ENCODE measurements around the gene RASL12. TPM values are rescaled to one million over a fixed set of nuclear protein-coding genes. Genes with fewer than 3 reads are reported as not detected.

RASL12 gene
- total RNA-seq, 1 donor from 2014 or later, result 1.5 TPM

- no peak for DNase-seq (ENCODE audit: low read depth, low spot score)
- H3K9me3 Mint-ChIP-seq, result no peaks in the 10 kb centered on the region
- no peaks in the 10 kb centered on the region for H3K36me3 Mint-ChIP-seq (ENCODE audit: low read depth)
- H3K27me3 Mint-ChIP-seq (ENCODE audit: low read depth), result peaks cover 9% of the 10 kb centered on the region
- no peak overlapping the region for H3K4me3 Mint-ChIP-seq
- peaks cover 32% of the 10 kb centered on the region for H3K4me1 Mint-ChIP-seq
- TF ChIP-seq, protein P1, sequence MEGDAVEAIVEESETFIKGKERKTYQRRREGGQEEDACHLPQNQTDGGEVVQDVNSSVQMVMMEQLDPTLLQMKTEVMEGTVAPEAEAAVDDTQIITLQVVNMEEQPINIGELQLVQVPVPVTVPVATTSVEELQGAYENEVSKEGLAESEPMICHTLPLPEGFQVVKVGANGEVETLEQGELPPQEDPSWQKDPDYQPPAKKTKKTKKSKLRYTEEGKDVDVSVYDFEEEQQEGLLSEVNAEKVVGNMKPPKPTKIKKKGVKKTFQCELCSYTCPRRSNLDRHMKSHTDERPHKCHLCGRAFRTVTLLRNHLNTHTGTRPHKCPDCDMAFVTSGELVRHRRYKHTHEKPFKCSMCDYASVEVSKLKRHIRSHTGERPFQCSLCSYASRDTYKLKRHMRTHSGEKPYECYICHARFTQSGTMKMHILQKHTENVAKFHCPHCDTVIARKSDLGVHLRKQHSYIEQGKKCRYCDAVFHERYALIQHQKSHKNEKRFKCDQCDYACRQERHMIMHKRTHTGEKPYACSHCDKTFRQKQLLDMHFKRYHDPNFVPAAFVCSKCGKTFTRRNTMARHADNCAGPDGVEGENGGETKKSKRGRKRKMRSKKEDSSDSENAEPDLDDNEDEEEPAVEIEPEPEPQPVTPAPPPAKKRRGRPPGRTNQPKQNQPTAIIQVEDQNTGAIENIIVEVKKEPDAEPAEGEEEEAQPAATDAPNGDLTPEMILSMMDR (conservative IDR thresholded peaks at IDR 0.05), result no peak
- no peak overlapping the region for H3K27ac Mint-ChIP-seq (ENCODE audit: unreplicated experiment)
Measured at GRCh38 chr15:65088643-65089021, 20.8 kb upstream of the RASL12 start.

- no peaks in the 10 kb centered on the region for H3K36me3 Mint-ChIP-seq (ENCODE audit: low read depth)
- no peak overlapping the region for H3K27ac Mint-ChIP-seq (ENCODE audit: unreplicated experiment)
- H3K4me3 Mint-ChIP-seq, result no peak overlapping the region
- peaks cover 9% of the 10 kb centered on the region for H3K27me3 Mint-ChIP-seq (ENCODE audit: low read depth)
- TF ChIP-seq, protein P1 (conservative IDR thresholded peaks at IDR 0.05), result no peak
- no peak for DNase-seq (ENCODE audit: low read depth, low spot score)
- H3K9me3 Mint-ChIP-seq, result no peaks in the 10 kb centered on the region
- peaks cover 38% of the 10 kb centered on the region for H3K4me1 Mint-ChIP-seq
Measured at GRCh38 chr15:65087873-65088642, 20.3 kb upstream of the RASL12 start.

DNA sequence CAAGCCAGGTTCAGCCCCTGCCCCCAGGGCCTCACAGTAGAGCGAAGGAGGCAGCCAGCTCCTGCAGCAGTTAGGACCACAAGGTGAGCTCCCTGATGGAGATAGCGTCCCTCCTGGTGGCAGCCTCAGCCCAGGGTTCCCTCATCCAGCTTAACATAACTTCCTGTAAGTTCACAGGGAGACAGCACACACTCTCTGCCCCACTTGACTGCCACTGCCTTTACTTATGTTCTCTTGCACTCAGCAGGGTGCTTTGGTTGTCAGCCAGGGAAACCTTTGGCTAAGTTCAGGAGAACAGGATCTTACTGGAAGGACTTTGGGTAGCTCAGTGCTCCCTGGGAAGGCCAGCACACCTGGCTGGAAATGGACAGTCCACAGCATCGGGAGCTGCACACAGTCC, 19.6 kb upstream of the RASL12 start:
- no peak for DNase-seq (ENCODE audit: low read depth, low spot score)
- H3K27me3 Mint-ChIP-seq (ENCODE audit: low read depth), result peaks cover 9% of the 10 kb centered on the region
- H3K36me3 Mint-ChIP-seq (ENCODE audit: low read depth), result no peaks in the 10 kb centered on the region
- no peak overlapping the region for H3K27ac Mint-ChIP-seq (ENCODE audit: unreplicated experiment)
- H3K4me3 Mint-ChIP-seq, result no peak overlapping the region
- no peaks in the 10 kb centered on the region for H3K9me3 Mint-ChIP-seq
- TF ChIP-seq, protein P1 (conservative IDR thresholded peaks at IDR 0.05), result no peak
- H3K4me1 Mint-ChIP-seq, result peaks cover 44% of the 10 kb centered on the region

GRCh38 chr15:65086680-65087111, 18.9 kb upstream of the RASL12 start:
- Mint-ChIP-seq H3K27ac (ENCODE audit: unreplicated experiment) (peak overlapping the region; percentile 46), H3K27me3 (ENCODE audit: low read depth) (peaks cover 10% of the 10 kb centered on the region), H3K9me3 (no peaks in the 10 kb centered on the region), H3K36me3 (ENCODE audit: low read depth) (no peaks in the 10 kb centered on the region), H3K4me1 (peaks cover 51% of the 10 kb centered on the region), H3K4me3 (no peak overlapping the region)
- TF ChIP-seq, protein P1 (conservative IDR thresholded peaks at IDR 0.05), result peak; percentile 3
- DNase-seq (ENCODE audit: low read depth, low spot score), result no peak

GRCh38 chr15:65085990-65086679, 18.3 kb upstream of the RASL12 start:
- peaks cover 57% of the 10 kb centered on the region for H3K4me1 Mint-ChIP-seq
- no peak overlapping the region for H3K4me3 Mint-ChIP-seq
- H3K9me3 Mint-ChIP-seq, result no peaks in the 10 kb centered on the region
- H3K36me3 Mint-ChIP-seq (ENCODE audit: low read depth), result no peaks in the 10 kb centered on the region
- TF ChIP-seq, protein P1 (conservative IDR thresholded peaks at IDR 0.05), result peak; percentile 55
- DNase-seq (ENCODE audit: low read depth, low spot score), result no peak
- H3K27ac Mint-ChIP-seq (ENCODE audit: unreplicated experiment), result peak overlapping the region; percentile 66
- peaks cover 11% of the 10 kb centered on the region for H3K27me3 Mint-ChIP-seq (ENCODE audit: low read depth)

Measured in neural crest cell (in vitro differentiated cells).